PC-3 (cell line): Measurements from ENCODE around the gene ADRA2B. TPM values are rescaled to one million over a fixed set of nuclear protein-coding genes. Genes with fewer than 3 reads are reported as not detected.
"Not testable (repeated sequence)": the region's sequence is repeated elsewhere in the genome, so short reads cannot be mapped to it uniquely, and the experiment has no call there.

Experiments used
- ATAC-seq: fragments of 200-7000 bp; cut with Tn5 transposase; 2 replicates; pipeline ENCODE4 v1.9.1; 2020; ENCODE audit warnings: mild to moderate bottlenecking, moderate library complexity
- BruUV-seq: library from RNA; stranded (reverse); fragments of 400-500 nt; replicated peaks from 2 replicates; lab custom pipeline; 2021; lab: Mats Ljungman, UMichigan
- CTCF ChIA-PET: fragments of 300-600 bp; sonication (Branson Sonifier 250); formaldehyde crosslinking; loops from one replicate; lab custom pipeline; 2022; ENCODE audit warnings: antibody characterized with exemption; lab: Charles Lee
- POLR2A ChIA-PET: fragments of 300-600 bp; sonication (Branson Sonifier 250); formaldehyde crosslinking; loops from one replicate; lab custom pipeline; 2022; ENCODE audit warnings: antibody characterized with exemption; ENCODE audit not compliant: unreplicated experiment; lab: Charles Lee
- DNase-seq: peaks from one replicate; pipeline ENCODE4 v3.0.0-alpha.2; 2015
- H2AFZ ChIP-seq: fragments of 300-600 bp; sonication (generic); 2 replicates; pipeline ENCODE4 v1.6.0; 2016; ENCODE audit warnings: antibody characterized with exemption, low read length
- H3F3A ChIP-seq: fragments of 300-600 bp; sonication (generic); one replicate; pipeline ENCODE4 v1.6.0; 2017; ENCODE audit warnings: antibody characterized with exemption, low read length, control low read depth, mild to moderate bottlenecking; ENCODE audit not compliant: unreplicated experiment
- H3K27ac ChIP-seq: fragments of 300-600 bp; sonication (generic); 2 replicates; pipeline ENCODE4 v1.5.1; 2016; ENCODE audit warnings: mild to moderate bottlenecking, low read length
- H3K27me3 ChIP-seq: fragments of 300-600 bp; sonication (generic); 2 replicates; pipeline ENCODE4 v1.6.1; 2016; ENCODE audit warnings: low read length, mixed read lengths
- H3K36me3 ChIP-seq: fragments of 300-600 bp; sonication (generic); 2 replicates; pipeline ENCODE4 v1.6.1; 2016; ENCODE audit warnings: low read depth, mixed run types, low read length, mixed read lengths
- H3K4me1 ChIP-seq: fragments of 300-600 bp; sonication (generic); 2 replicates; pipeline ENCODE4 v1.5.1; 2016; ENCODE audit warnings: low read length; ENCODE audit not compliant: insufficient read depth
- H3K4me2 ChIP-seq: fragments of 300-600 bp; sonication (generic); 2 replicates; pipeline ENCODE4 v1.6.0; 2016; ENCODE audit warnings: low read length
- H3K4me3 ChIP-seq: fragments of 300-600 bp; sonication (generic); 2 replicates; pipeline ENCODE4 v1.5.1; 2016; ENCODE audit warnings: mild to moderate bottlenecking, low read length, mixed read lengths
- H3K79me2 ChIP-seq: fragments of 300-600 bp; sonication (generic); 2 replicates; pipeline ENCODE4 v1.6.1; 2017; ENCODE audit warnings: low read length, mixed read lengths
- H3K9ac ChIP-seq: fragments of 300-600 bp; sonication (generic); 2 replicates; pipeline ENCODE4 v1.6.0; 2016; ENCODE audit warnings: mild to moderate bottlenecking, low read length
- H3K9me2 ChIP-seq: fragments of 300-600 bp; sonication (generic); replicated peaks from 2 replicates; pipeline ENCODE4 v1.6.1; 2016; ENCODE audit warnings: mixed run types, low read length, mixed read lengths
- H3K9me3 ChIP-seq: fragments of 300-600 bp; sonication (generic); 2 replicates; pipeline ENCODE4 v1.6.1; 2016; ENCODE audit warnings: low read length, mixed read lengths
- H4K20me1 ChIP-seq: fragments of 300-600 bp; sonication (generic); 2 replicates; pipeline ENCODE4 v1.6.1; 2016; ENCODE audit warnings: low read length, mixed read lengths
- EZH2 ChIP-seq: fragments of 300-600 bp; sonication (generic); IDR thresholded peaks from one replicate; pipeline ENCODE4 v1.6.1; 2017; ENCODE audit warnings: antibody characterized with exemption, mild to moderate bottlenecking, low read length; ENCODE audit not compliant: unreplicated experiment
- EZH2phosphoT487 ChIP-seq: fragments of 300-600 bp; sonication (generic); IDR thresholded peaks from 2 replicates; pipeline ENCODE4 v1.6.1; 2018; ENCODE audit warnings: mild to moderate bottlenecking, antibody characterized with exemption, low read length, borderline replicate concordance
- intact Hi-C: fragments of 100-400 bp; cut with micrococcal nuclease; formaldehyde crosslinking; loops from 2 replicates; pipeline ENCODE4 v1.9.0; 2023
- total RNA-seq: library from RNA; depleted of rRNA; stranded (reverse); fragments of >200 nt; gene quantifications from 2 replicates; pipeline ENCODE4 v1.2.3, GENCODE V29; 2014
- TF ChIP-seq, protein P1 (sequence below): fragments of 300-600 bp; sonication (generic); conservative IDR thresholded peaks from 2 replicates; pipeline ENCODE4 v1.5.1; 2017; ENCODE audit warnings: antibody characterized with exemption, low read depth, mild to moderate bottlenecking, low read length

Gene ADRA2B
- total RNA-seq, 1 experiment from 2014 or later = not detected

DNA sequence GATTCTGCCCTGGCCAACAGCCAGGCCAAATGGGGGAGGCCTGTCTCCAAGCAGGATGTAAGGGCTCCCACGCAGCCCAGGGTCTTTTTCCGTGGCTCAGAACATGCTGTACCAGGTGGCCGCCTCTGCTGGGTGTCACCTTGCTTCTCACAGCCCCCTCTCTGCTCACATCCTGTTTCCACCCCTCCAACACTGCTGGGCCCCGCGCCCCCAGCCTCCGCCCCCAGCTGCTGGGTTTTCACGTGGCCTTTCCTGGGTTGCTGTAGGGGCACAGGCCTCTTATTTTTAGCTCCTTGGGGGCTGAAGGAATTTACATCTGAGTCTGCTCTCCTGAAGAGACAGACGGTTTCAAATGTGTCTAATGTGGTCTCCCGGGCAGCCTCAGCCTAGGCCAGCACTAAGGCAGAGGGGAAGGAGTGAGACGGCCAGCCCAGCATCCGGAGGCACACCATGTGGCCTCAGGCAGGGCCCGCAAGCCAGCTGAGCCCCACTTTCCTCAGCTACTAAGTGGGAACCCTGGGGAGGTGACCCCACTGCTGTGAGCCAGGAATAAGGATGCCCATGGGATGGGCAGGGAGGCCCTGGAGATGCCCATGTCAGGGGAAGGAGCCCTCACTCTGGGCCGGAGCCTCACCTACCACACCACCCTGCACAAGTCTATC is 47.5 kb upstream of the ADRA2B start:
- Histone ChIP-seq H3K4me2 (no peak overlapping the region), H3F3A (no peaks in the 10 kb centered on the region), H2AFZ (no peak overlapping the region), H3K27me3 (no peaks in the 10 kb centered on the region), H3K9ac (no peak overlapping the region), H3K9me2 (no peaks in the 10 kb centered on the region), H3K9me3 (no peaks in the 10 kb centered on the region), H3K27ac (no peak overlapping the region), H4K20me1 (no peaks in the 10 kb centered on the region), H3K36me3 (no peaks in the 10 kb centered on the region), H3K4me3 (no peak overlapping the region), H3K4me1 (no peaks in the 10 kb centered on the region), H3K79me2 (no peaks in the 10 kb centered on the region)
- DNase-seq = no peak
- CTCF ChIA-PET = no interaction called here
- no peak for ATAC-seq
- TF ChIP-seq EZH2phosphoT487 (no peak), EZH2 (no peak)
- TF ChIP-seq, protein P1, sequence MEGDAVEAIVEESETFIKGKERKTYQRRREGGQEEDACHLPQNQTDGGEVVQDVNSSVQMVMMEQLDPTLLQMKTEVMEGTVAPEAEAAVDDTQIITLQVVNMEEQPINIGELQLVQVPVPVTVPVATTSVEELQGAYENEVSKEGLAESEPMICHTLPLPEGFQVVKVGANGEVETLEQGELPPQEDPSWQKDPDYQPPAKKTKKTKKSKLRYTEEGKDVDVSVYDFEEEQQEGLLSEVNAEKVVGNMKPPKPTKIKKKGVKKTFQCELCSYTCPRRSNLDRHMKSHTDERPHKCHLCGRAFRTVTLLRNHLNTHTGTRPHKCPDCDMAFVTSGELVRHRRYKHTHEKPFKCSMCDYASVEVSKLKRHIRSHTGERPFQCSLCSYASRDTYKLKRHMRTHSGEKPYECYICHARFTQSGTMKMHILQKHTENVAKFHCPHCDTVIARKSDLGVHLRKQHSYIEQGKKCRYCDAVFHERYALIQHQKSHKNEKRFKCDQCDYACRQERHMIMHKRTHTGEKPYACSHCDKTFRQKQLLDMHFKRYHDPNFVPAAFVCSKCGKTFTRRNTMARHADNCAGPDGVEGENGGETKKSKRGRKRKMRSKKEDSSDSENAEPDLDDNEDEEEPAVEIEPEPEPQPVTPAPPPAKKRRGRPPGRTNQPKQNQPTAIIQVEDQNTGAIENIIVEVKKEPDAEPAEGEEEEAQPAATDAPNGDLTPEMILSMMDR = no peak
- POLR2A ChIA-PET = no interaction called here
- intact Hi-C loops = no loop called here
- no TSS peak for BruUV-seq

DNA sequence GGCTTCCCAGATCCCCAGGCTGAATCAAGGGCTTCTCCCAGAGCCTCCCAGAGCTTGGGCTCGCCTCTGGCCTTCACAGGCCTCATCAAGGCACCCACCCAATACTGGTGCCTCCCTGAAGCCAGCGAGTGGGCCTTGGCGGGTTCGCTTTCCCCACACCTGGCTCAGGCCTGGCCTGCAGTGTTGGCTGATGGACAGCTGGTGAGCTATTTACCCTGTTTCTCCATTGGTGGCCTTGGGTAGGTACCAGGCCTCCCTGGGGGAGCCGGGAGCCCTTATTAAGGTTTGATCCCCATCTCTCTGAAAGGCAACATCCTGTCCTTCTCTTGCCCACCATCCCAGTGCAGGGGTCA is 47.0 kb upstream of the ADRA2B start:
- Histone ChIP-seq H3K27ac (no peak overlapping the region), H3F3A (no peaks in the 10 kb centered on the region), H3K27me3 (no peaks in the 10 kb centered on the region), H3K9ac (no peak overlapping the region), H3K4me1 (no peaks in the 10 kb centered on the region), H3K9me2 (no peaks in the 10 kb centered on the region), H3K4me2 (no peak overlapping the region), H4K20me1 (no peaks in the 10 kb centered on the region), H3K79me2 (no peaks in the 10 kb centered on the region), H3K4me3 (no peak overlapping the region), H3K36me3 (no peaks in the 10 kb centered on the region), H3K9me3 (no peaks in the 10 kb centered on the region), H2AFZ (no peak overlapping the region)
- DNase-seq (no peak), ATAC-seq (no peak)
- TF ChIP-seq EZH2 (no peak), EZH2phosphoT487 (no peak)
- TF ChIP-seq, protein P1 = no peak
- ChIA-PET POLR2A (no interaction called here), CTCF (interaction anchor here (0.6 to 1.1 kb wide), 2 partner anchors 141 to 171 kb away, joined by 3 to 4 read pairs; no protein-coding TSS in a partner anchor)
- intact Hi-C loops = no loop called here
- no TSS peak for BruUV-seq

DNA sequence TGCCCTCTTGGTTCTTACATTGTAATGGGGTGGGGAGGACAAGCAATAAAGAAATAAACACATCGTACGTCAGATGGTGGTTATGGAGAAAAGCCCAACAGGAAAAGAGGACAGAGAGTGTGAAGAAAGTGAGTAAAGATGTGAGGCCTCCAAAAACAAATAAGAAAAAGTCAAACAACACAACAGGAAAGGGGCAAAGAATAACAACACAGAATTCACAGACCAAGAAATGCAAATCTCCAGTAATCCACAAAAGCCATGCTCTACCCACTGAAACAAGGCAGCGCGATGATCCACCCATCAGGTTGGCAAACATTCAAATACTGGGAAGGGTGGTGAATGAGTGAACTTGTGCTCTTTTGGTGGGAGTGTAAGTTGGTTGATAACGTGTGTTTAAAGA is 45.5 kb upstream of the ADRA2B start:
- Histone ChIP-seq H3K4me3 (no peak overlapping the region), H4K20me1 (no peaks in the 10 kb centered on the region), H3K4me1 (no peaks in the 10 kb centered on the region), H2AFZ (no peak overlapping the region), H3K9me3 (no peaks in the 10 kb centered on the region), H3K4me2 (no peak overlapping the region), H3K36me3 (no peaks in the 10 kb centered on the region), H3F3A (no peaks in the 10 kb centered on the region), H3K27ac (no peak overlapping the region), H3K9me2 (no peaks in the 10 kb centered on the region), H3K27me3 (no peaks in the 10 kb centered on the region), H3K9ac (no peak overlapping the region), H3K79me2 (no peaks in the 10 kb centered on the region)
- DNase-seq (no peak), ATAC-seq (no peak)
- no TSS peak for BruUV-seq
- TF ChIP-seq, protein P1 = no peak
- no peak for TF ChIP-seq EZH2
- TF ChIP-seq EZH2phosphoT487 = no peak
- intact Hi-C loops = no loop called here
- ChIA-PET POLR2A (no interaction called here), CTCF (no interaction called here)

DNA sequence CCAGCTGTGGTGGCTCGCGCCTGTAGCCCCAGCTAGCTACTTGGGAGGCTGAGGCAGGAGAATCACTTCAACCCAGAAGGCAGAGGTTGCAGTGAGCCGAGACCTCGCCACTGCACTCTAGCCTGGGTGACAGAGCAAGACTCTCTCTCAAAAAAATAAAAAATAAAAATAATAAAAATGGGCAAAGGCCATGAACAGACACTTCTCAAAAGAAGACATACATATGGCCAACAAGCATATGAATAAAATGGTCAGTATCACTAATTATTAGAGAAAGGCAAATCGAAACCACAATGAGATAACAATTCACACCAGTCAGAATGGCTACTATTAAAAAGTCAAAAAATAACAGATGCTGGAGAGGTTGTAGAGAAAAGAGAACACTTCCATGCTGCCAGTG is 44.0 kb upstream of the ADRA2B start:
- intact Hi-C loops, H2AFZ ChIP-seq, CTCF ChIA-PET, DNase-seq, ATAC-seq, H3K9me3 ChIP-seq, H3K4me3 ChIP-seq, BruUV-seq, H3K9ac ChIP-seq, H3K4me1 ChIP-seq, H3K27me3 ChIP-seq, H3K27ac ChIP-seq, H3F3A ChIP-seq, H3K79me2 ChIP-seq, POLR2A ChIA-PET, H3K9me2 ChIP-seq, H3K4me2 ChIP-seq, H4K20me1 ChIP-seq, H3K36me3 ChIP-seq: not testable (repeated sequence)
